ENCODE data around the gene PRDM5.

Gene PRDM5

DNA sequence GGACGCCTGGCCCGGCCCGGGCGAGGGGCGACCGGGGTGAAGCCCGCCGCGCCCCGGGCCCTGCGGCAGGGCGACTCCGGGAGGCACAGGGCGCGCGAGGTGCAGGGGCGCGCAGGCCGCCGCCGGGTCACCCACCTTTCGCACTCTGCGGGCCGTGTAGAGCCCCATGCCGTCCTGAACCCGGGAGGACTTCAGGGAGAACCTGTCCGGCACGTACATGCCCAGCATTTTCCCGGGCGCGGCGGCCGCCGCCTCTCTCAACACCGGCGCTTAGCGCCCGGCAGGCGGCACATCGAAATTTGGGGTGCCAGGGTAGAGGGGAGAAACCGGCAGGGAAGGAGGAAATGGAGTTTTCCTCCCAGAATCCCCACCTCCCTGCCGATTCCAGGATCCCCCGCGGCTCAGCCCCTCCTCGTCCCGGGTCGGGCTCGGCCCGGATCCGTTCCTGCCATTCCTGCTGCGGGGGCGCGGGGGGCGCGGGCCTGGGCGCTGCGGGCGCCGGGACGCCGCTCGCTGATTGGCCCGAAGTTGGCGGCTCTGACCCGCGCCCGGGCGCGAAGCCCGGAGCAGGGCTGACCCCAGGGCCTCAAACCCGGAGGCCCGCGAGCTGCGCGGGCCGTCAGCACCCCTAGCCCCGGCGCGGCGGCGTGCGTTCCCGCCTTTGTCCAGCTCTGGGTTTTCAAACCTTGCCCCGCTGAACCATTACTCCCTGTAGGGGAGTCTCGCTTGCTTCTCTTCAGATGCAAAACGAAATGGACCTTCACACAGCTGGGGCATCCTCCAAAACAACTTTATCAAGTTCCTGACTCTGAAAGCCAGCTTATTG lies at the start of gene PRDM5:
TSS of gene PRDM5 (minus strand) at position 346 of the 826 bp plus-strand sequence. CDS start at position 228, 118 bp downstream.
- peak; percentile 46 for DNase-seq

DNA sequence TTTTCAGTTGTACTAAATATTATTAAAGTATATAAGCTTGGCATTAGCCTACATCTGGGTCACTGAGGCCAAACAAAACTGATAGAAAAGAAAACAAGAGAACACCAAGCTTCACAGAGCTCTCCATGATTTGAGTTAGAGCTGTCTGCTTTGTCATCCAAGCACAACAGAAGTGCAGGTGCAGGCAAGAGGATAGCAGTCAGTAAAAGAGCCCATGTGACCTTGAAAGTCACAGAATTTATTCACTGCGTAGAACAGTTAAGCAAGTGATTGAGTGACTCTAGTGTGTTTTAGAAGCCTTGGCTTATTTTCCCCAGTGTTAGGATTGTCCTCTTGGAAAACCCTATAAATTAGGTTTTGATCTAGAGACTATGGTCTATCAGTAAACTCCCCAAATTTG lies 49.4 kb upstream of the PRDM5 start:
- no peak for DNase-seq

DNA sequence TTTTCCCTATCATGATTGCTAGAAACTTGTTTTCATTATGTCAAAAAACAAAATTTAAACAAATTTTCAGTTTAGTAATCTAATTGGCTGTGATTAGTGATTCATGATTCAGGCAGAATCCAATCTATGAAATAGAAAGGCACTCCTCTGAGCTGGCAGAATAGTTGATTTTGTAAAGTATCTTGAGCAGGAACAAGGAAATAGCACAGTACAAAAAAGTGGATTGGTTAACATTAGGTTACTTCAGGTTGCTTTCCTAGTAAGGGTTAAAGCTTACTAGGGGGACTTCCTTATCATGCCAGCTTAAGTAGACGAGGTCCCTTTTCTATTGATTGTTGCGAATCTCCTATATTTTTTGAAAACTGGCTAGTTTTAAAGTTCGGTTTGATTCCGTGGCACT lies 43.4 kb upstream of the PRDM5 start:
- DNase-seq = no peak

DNA sequence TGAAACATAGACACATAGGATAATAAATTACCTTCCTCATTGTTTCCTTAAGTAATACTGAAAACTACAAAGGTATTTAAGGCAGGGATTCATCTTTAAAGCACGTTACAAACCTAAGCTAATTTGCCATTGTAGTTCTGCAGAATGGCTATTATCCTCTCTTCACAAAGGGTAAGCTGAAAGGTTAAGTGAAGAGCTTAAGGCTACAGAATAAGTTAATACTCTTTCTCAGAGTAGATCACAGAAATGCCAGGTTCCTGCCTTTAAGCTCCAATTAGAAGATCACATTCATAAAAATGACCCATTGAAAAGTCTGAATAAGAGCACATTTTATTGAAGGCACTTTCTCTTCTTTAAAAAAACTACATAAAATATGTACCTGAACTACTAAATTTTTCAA lies 42.1 kb upstream of the PRDM5 start:
- no peak for DNase-seq

DNA sequence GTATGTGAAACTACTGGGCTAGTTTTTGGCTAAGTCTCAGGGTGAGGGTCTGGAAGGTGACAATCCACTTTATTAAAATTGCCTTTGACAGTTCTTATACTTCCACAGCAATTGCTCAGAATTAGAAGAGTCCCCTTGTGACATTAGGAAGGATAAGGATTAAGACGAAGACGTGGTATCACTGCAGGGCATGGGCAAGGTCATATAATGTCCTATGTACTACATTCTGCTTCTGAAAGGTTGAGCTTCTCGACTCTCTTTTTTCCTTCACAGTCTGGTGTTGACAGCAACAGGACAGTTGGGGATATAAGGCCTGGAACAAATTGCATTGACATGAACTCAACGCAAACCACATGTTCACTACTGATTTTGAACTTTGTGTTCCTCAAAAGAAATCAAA lies 40.9 kb upstream of the PRDM5 start:
- no peak for DNase-seq

DNA sequence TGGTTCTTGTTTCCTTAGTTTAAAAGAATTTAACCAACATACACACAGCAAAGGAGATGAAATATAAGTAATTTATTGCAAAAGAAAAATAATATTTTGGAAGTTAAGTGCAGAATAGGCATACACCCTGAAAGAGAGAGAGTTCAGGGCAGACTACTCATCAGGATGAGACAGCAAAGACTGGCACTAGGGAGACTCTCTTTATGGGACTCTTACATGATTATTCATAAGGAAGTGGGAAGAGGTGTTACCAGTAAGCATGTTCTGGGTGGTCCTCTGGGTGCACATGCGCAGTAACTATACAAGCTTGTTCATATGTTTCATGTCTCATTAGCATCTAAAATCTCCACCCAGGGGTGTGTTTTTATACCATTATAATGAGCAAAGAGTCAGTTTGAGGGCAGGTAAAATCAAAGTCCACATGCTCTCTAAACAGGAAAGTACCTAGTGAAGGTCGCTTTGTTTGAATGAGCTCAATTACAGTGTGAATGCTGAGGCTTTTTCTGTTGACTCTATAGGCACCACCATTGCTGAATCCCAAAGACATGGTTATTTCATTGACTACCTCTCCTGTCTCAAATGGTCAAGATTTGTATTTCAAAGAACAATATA lies 38.2 kb upstream of the PRDM5 start:
- DNase-seq = no peak

DNA sequence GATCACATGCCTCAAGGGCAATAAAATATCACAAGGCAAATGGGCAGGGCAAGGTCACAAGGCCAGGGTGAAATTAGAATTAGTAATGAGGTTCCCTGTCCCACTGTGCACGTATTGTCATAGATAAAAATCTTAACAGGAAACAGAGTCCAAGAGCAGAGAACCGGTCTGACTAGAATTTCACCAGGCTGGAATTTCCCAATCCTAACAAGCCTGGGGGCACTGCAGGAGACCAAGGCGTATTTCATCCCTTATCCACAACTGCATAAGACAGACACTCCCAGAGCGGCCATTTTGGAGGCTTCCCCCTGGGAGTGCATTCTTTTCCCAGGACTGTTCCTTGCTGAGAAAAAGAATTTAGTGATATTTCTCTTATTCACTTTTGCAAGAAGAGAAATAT lies 25.9 kb upstream of the PRDM5 start:
- no peak for DNase-seq

DNA sequence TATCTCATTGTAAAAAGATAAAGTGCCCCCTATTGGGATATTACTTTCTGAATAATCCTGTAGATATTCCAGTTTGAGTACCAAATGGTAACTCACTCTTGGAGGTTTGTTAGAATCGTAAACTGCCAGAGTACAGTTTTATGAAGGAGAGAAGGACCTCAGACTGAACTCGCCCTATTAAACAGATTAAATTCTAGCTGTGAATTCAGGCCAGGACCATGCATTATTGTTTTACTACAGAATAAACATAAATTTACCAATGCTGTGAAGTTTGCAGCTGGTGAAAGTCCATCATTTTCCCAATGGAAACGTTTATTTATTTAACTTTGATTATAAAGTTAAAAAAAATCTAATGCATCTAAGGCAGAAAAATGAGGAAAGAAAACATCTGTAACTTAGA lies 20.2 kb upstream of the PRDM5 start:
- no peak for DNase-seq

DNA sequence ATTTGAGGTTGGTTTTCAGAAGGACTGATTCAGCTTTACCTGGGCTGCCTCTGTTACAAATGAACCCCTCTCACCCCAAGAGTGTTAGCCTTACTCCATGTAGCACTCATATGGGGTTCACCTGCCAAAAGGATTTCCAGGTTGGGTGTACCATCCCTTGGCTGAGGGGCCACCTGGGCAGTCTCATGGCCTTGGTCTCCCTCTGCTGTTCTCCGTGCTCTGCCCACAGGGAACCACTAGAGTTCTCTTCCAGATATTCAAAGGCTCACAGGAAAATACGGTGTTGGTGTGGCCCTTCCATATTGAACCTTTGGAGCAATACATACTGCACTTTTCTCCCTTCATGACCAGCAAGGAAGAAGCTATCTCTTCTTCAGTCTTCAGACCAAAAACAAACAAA lies 18.0 kb upstream of the PRDM5 start:
- DNase-seq = no peak

DNA sequence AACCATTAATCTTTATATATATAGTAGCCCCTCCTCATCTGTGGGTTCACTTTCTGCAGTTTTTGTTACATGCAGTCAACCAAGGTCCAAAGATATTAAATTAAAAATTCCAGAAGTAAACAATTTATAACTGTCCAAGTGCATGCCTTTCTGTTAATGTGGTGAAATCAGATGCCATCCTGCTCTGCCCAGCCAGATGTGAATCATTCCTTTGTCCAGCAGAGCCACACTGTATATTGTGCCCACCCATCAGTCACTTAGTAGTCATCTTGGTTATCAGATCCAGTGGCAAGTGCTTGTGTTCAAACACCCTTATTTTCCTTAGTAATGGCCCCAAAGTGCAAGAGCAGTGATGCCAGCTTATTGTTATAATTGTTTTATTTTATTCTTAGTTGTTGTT lies 17.2 kb upstream of the PRDM5 start:
- no peak for DNase-seq

DNA sequence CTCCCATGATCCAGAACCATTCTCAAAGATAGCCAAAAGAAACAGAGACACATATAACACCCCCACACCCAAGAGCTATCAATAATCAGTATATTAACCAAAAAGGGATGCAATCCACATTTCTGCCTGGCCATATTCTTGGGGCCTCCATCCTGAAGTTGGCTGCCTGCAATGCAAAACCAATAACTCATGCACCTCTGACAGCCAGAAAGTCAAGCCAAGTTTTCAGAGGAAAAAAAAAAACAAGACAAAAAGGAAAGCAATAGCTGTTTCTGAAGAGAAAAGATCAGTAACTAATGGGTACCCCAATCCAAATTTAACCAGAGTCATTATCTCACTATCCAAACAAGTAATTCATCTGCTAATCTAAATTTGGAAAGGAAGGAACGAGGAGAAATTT lies 7.3 kb upstream of the PRDM5 start:
- no peak for DNase-seq

DNA sequence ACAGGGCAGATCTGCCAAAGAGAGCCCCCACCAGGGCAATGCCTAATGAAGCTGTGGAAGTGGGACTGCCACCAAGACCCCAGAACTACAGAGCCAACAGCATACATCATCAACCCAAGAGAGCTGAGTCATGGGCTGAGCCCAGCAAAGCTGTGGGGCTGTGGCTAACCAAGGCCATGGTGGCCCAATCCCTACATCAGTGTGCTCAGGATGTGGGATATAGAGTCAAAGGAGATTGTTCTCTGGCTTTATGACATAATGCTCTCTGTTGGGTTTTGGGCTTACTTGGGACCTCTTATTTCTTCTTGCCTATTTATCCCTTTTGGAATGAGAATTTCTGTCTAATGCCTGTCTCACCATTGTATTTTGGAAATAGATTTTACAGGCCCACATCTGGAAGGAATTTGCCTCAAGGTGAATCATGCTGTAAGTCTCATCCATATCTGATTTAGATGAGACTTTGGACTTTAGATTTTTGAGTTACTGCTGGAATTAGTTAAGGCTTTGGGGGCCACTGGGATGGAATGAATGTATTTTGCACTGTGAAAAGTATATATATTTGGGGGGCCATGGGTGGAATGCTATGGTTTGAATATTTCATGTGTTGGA lies 5.4 kb upstream of the PRDM5 start:
- DNase-seq = no peak

DNA sequence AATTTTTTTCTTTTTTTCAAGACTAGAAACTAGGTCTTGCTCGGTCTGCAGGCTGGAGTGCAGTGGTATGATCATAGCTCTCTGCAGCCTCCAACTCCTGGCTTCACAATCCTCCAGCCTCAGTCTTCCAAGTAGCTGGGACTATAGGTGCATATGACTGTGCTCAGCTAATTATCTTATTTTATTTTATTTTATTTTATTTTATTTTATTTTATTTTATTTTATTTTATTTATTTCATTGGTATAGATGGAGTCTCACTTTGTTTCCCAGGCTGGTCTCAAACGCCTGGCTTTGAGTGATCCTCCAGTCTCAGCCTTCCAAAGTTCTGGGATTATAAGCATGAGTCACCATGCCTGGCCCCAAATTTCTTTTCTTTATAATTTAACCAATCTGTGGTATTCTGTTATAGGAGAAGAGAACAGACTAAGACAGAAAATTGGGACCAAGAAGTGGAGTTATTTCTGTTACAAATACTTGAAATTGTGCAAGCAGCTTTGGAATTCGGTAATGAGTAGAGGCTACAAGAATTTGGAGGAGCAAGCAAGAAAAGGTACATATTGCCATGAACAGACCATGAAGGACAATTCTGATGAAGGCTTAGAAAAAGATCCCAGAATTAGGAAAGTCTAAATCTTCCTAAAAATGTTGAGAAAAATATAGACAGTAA lies 4.0 kb upstream of the PRDM5 start:
- no peak for DNase-seq

DNA sequence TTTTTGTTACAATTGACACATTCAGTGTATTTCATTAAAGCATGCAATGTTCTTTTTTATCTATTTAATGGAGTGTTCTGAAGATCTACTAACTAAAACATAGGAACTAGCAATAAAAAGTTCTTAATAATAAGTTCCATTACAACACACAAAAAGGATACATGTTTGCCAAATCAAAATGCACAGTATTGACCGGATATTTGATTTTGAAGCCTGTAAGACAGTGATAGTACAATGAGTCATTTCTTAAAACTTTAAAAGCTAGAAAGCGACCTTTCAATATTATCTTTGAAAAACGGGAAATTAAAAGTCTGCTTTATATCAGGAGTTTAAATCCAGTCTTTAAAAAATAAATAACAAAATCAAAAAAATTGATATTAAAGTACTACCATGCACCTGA lies 2.4 kb upstream of the PRDM5 start:
- DNase-seq = no peak

DNA sequence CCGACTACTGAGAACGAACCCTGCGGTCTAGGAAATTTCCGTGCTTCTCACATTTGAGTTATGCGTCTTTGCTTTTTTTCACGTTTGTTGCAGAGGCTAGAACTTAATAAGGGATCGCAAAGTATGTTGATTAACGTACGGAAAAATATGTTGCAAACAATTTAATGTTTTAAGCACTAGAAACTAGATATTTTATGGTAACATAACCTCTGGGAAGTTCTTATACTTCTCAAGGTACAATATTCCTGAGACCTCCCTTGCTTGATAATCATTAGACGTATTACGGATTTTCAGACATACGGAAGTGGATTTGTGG lies 639 bp upstream of the PRDM5 start:
- DNase-seq = no peak

DNA sequence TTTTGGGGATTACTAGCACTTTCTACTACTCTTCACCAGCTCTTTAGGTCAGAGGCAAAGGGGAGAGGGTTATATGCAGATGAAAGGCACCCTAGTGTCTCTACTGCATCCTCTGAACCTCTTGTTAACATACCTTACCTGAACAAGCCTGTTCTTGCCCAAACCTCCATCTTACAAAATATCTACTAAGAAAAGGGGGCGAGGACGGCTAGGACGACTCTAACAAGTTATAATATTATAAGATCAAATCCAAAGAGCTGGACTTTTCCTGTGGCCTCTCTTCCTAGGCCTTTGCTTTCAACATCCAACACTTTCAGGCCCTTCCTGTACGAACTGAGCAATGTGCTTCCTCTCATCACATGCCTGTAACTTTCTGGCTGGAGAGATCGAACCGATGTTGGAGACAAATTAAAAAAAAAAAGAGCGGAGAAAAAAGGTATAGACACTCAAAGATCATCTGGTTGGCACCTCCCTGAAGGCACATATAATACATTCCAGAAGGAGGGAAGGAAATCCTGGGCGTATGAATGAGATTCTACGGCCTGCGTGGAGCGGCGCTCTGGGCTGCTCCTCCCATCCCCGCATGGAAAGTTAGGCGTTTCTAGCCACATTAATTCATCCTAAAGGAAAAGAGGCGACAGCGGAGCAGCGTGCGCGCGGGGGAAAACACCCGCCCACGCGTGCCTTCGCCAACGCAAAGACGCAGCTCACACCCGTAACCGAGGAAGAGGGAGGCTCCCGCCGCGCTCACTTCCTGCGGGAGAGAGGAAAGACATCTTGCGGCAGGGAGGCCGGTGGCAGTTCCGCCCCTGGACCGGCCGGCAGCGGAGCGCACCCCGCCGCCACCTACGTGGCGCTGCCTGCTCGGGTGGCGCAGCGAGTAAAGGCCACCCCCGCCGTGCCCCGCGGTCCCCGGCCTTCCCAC lies 808 bp downstream of the PRDM5 start:
- DNase-seq = peak; percentile 45

DNA sequence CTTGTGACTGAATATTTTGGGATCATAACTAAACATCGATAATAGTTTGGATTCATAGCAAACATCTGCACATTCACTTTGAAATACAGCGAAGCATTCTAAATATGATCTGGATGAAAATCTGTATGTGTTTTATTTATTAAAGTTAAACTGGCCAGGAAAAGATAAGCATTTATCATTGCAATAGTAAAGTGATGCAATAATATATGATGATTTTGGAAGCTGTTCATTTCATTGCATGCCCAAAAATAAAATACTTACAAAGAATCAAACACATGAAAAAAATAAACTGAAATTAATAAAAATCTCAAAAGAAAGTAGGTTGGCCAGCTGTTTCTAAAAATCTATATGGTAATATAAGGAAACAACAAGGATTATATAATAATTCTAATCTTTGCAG lies 1.9 kb downstream of the PRDM5 start:
- DNase-seq = no peak

DNA sequence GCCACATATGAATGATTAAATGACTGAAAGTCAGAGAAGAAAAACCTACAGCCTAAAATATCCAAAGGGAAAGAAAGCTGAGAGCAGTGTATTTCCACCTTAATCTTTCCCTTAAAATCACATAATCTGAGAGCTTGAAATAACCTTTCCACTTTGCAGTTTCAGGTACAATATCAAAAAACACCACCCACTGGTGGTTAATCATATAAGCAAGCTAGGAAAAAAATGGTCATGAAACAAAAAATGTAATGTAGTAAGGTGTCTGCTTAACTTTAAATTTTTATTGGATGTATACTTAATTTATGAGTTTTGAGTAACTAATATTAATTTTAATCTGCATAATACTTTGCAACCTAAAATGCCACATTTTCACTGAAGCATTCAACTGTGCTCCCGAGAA lies 3.2 kb downstream of the PRDM5 start:
- no peak for DNase-seq

DNA sequence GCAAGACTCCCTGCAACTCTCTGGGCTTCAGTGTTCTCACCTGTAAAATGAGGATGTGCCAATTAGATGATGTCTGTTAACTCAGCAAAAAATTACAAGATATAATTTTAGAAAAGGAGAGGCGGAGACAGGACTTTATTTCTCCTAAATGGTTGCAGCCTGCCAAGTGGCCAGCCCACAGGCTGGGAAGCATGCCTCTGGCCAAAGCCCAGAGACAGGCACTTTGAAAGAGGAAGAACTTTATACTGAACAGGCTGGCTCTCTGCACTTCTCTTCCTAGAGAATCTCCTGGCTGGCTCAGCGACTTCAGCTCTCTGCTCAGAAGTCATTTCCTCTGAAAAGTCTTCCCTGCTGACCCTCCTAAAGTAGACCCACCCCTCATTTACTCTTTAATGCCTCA lies 3.7 kb downstream of the PRDM5 start:
- no peak for DNase-seq

DNA sequence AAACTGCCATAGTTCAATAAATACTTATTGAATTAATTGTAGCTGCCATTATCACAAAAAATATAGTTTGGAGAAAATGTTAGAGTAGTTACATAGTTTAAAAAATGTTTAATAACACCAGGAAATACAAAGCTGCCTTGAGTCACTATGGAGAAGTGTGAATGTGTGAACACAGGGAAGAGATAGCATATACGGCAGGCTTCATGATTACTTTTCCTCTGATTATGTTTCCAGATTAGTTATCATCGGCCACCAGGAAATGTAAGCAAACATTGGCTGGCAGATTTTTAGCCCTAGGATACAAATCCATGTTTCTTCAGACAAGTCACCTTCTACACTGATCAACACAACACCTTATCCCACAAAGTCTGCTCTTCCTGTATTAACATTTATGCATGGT lies 4.4 kb downstream of the PRDM5 start:
- DNase-seq = no peak

DNA sequence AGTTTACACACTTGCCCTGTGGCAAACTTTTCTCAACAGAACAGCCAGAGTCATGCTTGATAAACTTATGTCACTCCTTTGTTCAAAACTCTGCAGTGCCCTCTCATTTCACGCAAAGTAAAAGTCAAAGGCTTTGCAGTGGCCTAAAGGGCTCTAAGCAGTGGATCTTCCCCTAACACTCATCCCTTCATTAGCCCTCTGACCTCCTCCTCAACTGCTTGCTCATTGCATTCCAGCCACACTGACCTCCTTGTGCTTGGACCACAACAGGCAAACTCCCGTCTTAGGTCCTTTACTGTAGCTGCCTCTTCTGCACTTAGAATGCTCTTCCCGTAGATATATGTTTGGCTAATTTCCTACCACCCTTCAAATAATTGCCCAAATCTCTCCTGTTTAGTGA lies 5.6 kb downstream of the PRDM5 start:
- no peak for DNase-seq

DNA sequence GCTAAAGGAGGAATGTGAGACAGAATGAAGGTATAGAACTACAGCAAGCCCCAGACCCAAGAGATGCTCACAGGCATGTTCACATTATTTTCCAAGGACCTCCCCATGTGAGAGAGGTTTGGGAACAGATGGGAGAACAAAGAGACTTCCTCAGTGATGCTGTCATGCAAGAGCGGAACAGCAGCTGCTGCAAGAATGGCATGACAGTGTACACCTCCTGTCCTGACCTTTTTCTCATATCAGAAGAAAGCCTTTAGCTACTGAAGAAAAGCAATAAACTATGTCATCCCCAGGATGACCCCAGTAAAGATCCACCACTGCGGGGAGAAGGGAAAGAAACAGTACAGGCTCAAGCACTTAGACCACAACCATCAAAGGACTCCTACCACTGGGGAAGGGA lies 7.2 kb downstream of the PRDM5 start:
- no peak for DNase-seq

DNA sequence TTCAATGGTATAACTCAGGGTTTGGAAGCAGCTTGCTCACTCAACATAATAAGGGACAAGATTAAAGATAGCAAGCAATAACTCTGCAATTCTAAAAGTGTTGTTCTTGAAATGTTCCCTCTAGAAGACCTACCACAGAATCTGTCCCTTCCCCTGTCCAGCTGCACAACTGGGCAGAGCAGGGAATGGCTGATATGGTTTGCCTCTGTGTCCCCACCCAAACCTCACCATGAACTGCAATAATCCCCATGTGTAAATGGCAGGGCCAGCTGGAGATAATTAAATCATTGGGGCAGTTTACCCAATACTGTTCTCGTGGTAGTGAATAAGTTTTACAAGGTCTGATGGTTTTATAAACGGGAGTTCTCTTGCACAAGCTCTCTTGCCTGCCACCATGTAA lies 19.1 kb downstream of the PRDM5 start:
- DNase-seq = no peak

Data from activated T-cell treated with anti-CD3 and anti-CD28 coated beads, Interleukin-2, amount 50 U/mL, for 1 hour (primary cell).